ENCODE measurements around the gene DENND2D. TPM values are rescaled to one million over a fixed set of nuclear protein-coding genes. Genes with fewer than 3 reads are reported as not detected.

DENND2D gene
- polyA plus RNA-seq, 1 donor (not counting 4 experiments of a cell fraction or from before 2014, with no cell fraction given): 7.8 TPM

DNA sequence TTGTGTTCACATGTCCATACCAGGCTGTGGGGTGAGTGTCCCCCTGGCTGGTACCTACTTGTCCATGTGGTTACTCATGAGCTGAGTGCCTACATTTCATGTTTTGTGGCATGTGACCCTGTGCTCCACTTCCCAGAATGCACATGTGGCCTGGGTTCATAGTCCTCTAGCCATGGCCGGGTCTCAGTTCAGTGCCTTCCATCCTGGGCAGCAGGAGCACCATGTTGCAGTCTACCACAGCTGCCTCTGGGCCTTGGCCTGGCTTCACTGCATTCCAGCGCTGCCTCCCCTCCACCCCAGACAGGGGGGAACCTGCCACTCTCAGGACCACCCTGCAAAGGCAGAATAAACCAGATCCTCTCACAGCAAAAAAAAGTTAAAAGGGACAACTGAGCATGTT, 54.9 kb downstream of the DENND2D start:
- Histone ChIP-seq H3K79me2 (ENCODE audit: control insufficient read depth, insufficient read depth, low read length) (peaks cover 89% of the 10 kb centered on the region), H3K27ac (ENCODE audit: control insufficient read depth, insufficient read depth, low read length) (no peak overlapping the region), H3K9me1 (ENCODE audit: control insufficient read depth, extremely low read depth, insufficient read depth, low read length) (peaks cover 3% of the 10 kb centered on the region), H2AFZ (ENCODE audit: control insufficient read depth, low read length) (no peak overlapping the region), H3K4me2 (ENCODE audit: control insufficient read depth, extremely low read depth, insufficient read depth, low read depth, low read length) (no peak overlapping the region), H3K9ac (ENCODE audit: control insufficient read depth, extremely low read depth, insufficient read depth, low read length) (no peak overlapping the region), H3K4me1 (ENCODE audit: control insufficient read depth, extremely low read depth, insufficient read depth, low read length) (peaks cover 13% of the 10 kb centered on the region), H3K9me3 (ENCODE audit: control insufficient read depth, low read depth, low read length) (no peaks in the 10 kb centered on the region), H3K36me3 (ENCODE audit: control insufficient read depth in 2 of 2, extremely low read depth in 1 of 2, insufficient read depth in 2 of 2, low read length in 2 of 2) (peaks cover 3 to 4% of the 10 kb centered on the region in 2 experiments), H3K27me3 (ENCODE audit: control insufficient read depth, extremely low read depth, insufficient read depth, low read length) (no peaks in the 10 kb centered on the region), H4K20me1 (ENCODE audit: control insufficient read depth, extremely low read depth, insufficient read depth, low read length) (no peaks in the 10 kb centered on the region), H3K4me3 (ENCODE audit: control insufficient read depth in 2 of 3, extremely low read depth in 1 of 3, insufficient read depth in 2 of 3, low read depth in 1 of 3, low read length in 3 of 3) (no peak overlapping the region)
- DNase-seq (ENCODE audit: low read depth, low spot score): no peak
- dilution Hi-C loops (cut with MboI; ENCODE audit: extremely low pct_ligation_motif_present, low sequenced_read_pairs): no loop called here
- no peak for TF ChIP-seq EZH2 (IDR thresholded peaks at IDR 0.05; ENCODE audit: low read length)
- TF ChIP-seq, protein P1, sequence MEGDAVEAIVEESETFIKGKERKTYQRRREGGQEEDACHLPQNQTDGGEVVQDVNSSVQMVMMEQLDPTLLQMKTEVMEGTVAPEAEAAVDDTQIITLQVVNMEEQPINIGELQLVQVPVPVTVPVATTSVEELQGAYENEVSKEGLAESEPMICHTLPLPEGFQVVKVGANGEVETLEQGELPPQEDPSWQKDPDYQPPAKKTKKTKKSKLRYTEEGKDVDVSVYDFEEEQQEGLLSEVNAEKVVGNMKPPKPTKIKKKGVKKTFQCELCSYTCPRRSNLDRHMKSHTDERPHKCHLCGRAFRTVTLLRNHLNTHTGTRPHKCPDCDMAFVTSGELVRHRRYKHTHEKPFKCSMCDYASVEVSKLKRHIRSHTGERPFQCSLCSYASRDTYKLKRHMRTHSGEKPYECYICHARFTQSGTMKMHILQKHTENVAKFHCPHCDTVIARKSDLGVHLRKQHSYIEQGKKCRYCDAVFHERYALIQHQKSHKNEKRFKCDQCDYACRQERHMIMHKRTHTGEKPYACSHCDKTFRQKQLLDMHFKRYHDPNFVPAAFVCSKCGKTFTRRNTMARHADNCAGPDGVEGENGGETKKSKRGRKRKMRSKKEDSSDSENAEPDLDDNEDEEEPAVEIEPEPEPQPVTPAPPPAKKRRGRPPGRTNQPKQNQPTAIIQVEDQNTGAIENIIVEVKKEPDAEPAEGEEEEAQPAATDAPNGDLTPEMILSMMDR (optimal IDR thresholded peaks at IDR 0.05 in 1 of 3, IDR thresholded peaks at IDR 0.05 in 1 of 3, conservative IDR thresholded peaks at IDR 0.05 in 1 of 3; ENCODE audit: extremely low read depth in 1 of 3, insufficient read depth in 2 of 3, low read length in 3 of 3): no peak
- FAIRE-seq: no peak

DNA sequence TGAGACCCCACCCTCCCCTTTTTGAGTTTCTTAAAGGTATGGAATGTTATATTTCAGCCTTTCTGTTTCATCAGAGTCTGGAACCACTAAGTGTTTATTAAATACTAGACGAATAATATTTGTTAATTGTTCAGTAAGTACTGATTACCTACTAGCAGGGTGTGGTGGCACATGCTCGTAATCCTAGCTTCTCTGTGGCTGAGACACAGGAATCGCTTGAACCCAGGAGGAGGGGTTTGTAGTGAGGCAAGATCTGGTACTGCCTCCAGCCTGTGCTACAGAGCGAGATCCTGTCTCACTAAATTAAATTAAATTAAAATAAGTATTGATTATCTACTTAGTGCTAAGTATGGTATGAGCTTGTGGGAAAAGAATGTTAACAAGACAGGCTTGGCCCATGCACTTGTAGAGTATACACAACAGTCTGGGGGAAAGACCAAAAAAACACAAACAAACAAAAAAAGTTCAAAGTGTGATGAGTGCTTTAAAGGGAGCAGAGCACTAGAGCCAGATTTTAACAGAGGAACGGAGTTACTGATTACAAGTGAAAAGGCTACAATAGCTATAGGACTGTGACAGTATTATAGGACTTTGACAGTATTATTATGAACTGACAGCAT, 58.0 kb downstream of the DENND2D start:
- Histone ChIP-seq H3K4me1 (ENCODE audit: control insufficient read depth, extremely low read depth, insufficient read depth, low read length) (peaks cover 19% of the 10 kb centered on the region), H2AFZ (ENCODE audit: control insufficient read depth, low read length) (no peak overlapping the region), H3K36me3 (ENCODE audit: control insufficient read depth in 2 of 2, extremely low read depth in 1 of 2, insufficient read depth in 2 of 2, low read length in 2 of 2) (no peaks in the 10 kb centered on the region), H4K20me1 (ENCODE audit: control insufficient read depth, extremely low read depth, insufficient read depth, low read length) (no peaks in the 10 kb centered on the region), H3K27ac (ENCODE audit: control insufficient read depth, insufficient read depth, low read length) (peak overlapping the region; percentile 38), H3K9me3 (ENCODE audit: control insufficient read depth, low read depth, low read length) (no peaks in the 10 kb centered on the region), H3K4me3 (ENCODE audit: control insufficient read depth in 2 of 3, extremely low read depth in 1 of 3, insufficient read depth in 2 of 3, low read depth in 1 of 3, low read length in 3 of 3) (peak overlapping the region in 1 of 3 experiments; percentile 80), H3K27me3 (ENCODE audit: control insufficient read depth, extremely low read depth, insufficient read depth, low read length) (no peaks in the 10 kb centered on the region), H3K4me2 (ENCODE audit: control insufficient read depth, extremely low read depth, insufficient read depth, low read depth, low read length) (peak overlapping the region; percentile 86), H3K79me2 (ENCODE audit: control insufficient read depth, insufficient read depth, low read length) (peaks cover 85% of the 10 kb centered on the region), H3K9me1 (ENCODE audit: control insufficient read depth, extremely low read depth, insufficient read depth, low read length) (peaks cover 3% of the 10 kb centered on the region), H3K9ac (ENCODE audit: control insufficient read depth, extremely low read depth, insufficient read depth, low read length) (no peak overlapping the region)
- no peak for TF ChIP-seq EZH2 (IDR thresholded peaks at IDR 0.05; ENCODE audit: low read length)
- TF ChIP-seq, protein P1 (optimal IDR thresholded peaks at IDR 0.05 in 1 of 3, IDR thresholded peaks at IDR 0.05 in 1 of 3, conservative IDR thresholded peaks at IDR 0.05 in 1 of 3; ENCODE audit: extremely low read depth in 1 of 3, insufficient read depth in 2 of 3, low read length in 3 of 3): no peak
- DNase-seq (ENCODE audit: low read depth, low spot score) (no peak), FAIRE-seq (no peak)
- dilution Hi-C loops (cut with MboI; ENCODE audit: extremely low pct_ligation_motif_present, low sequenced_read_pairs): no loop called here
